Common myeloid progenitor, CD34-positive (primary cell): ENCODE measurements around the gene TAGAP.
"Not testable (repeated sequence)": the region's sequence is repeated elsewhere in the genome, so short reads cannot be mapped to it uniquely, and the experiment has no call there.

Source experiments
- CTCF ChIA-PET: fragments of 350-600 bp; sonication (Branson Sonifier 250); formaldehyde crosslinking; loops from one replicate; lab custom pipeline; 2021; ENCODE audit warnings: antibody characterized with exemption; lab: Charles Lee
- POLR2A ChIA-PET: fragments of 350-600 bp; sonication (Branson Sonifier 250); formaldehyde crosslinking; loops from one replicate; lab custom pipeline; 2021; ENCODE audit warnings: antibody characterized with exemption; lab: Charles Lee
- DNase-seq, 3 donors: peaks; one replicate each; pipeline versions ENCODE4 v3.0.0 to v3.0.0-alpha.2; 2013
- H3K27ac ChIP-seq, 2 experiments: 1 replicate in 1 of 2; 2 replicates in 1 of 2; pipeline ENCODE4 v1.7.0; 2013; ENCODE audit warnings: inconsistent platforms in 2 of 2, low read length in 2 of 2, mild to moderate bottlenecking in 2 of 2, low read depth in 1 of 2, moderate library complexity in 1 of 2; ENCODE audit not compliant: severe bottlenecking in 2 of 2, insufficient read depth in 1 of 2, poor library complexity in 1 of 2
- H3K27me3 ChIP-seq, 5 experiments: replicated peaks in 2 of 5; 1 replicate in 3 of 5; 2 replicates in 2 of 5; pipeline versions ENCODE4 v1.6.1 to v1.7.0; 2013; ENCODE audit warnings: low read length in 4 of 5, mild to moderate bottlenecking in 2 of 5, moderate library complexity in 2 of 5, inconsistent platforms in 1 of 5; ENCODE audit not compliant: insufficient read depth in 5 of 5, control insufficient read depth in 4 of 5
- H3K36me3 ChIP-seq, 4 experiments: 1 replicate in 2 of 4; 2 replicates in 2 of 4; pipeline versions ENCODE4 v1.6.1 to v1.7.0; 2013; ENCODE audit warnings: low read length in 3 of 4, control low read depth in 1 of 4, mild to moderate bottlenecking in 1 of 4; ENCODE audit not compliant: control insufficient read depth in 4 of 4, insufficient read depth in 4 of 4
- H3K4me1 ChIP-seq, 4 experiments: 1 replicate in 3 of 4; 2 replicates in 1 of 4; pipeline versions ENCODE4 v1.6.1 to v1.7.1; 2013; ENCODE audit warnings: low read length in 3 of 4, mild to moderate bottlenecking in 3 of 4, control low read depth in 1 of 4, inconsistent platforms in 1 of 4, moderate library complexity in 1 of 4; ENCODE audit not compliant: control insufficient read depth in 4 of 4, insufficient read depth in 4 of 4; ENCODE audit errors: control extremely low read depth in 1 of 4
- H3K4me3 ChIP-seq, 7 experiments: 1 replicate in 4 of 7; 2 replicates in 3 of 7; pipeline versions ENCODE4 v1.5.1 to v1.7.0; 2013; ENCODE audit warnings: mild to moderate bottlenecking in 7 of 7, low read length in 6 of 7, moderate library complexity in 6 of 7, inconsistent platforms in 2 of 7, low read depth in 2 of 7, control low read depth in 1 of 7; ENCODE audit not compliant: insufficient read depth in 4 of 7, control insufficient read depth in 1 of 7; ENCODE audit errors: extremely low read depth in 1 of 7
- H3K9me3 ChIP-seq, 5 experiments: 1 replicate in 4 of 5; 2 replicates in 1 of 5; pipeline versions ENCODE4 v1.6.1 to v1.7.1; 2013; ENCODE audit warnings: low read length in 4 of 5, mild to moderate bottlenecking in 2 of 5, inconsistent platforms in 1 of 5, low read depth in 1 of 5, moderate library complexity in 1 of 5; ENCODE audit not compliant: control insufficient read depth in 4 of 5, insufficient read depth in 2 of 5; ENCODE audit errors: control extremely low read depth in 1 of 5
- WGBS: methylation state at CpG from one replicate; pipeline ENCODE4 v1.1.5; 2013; ENCODE audit not compliant: insufficient coverage; 5-methylcytosine and 5-hydroxymethylcytosine counted together

TAGAP gene

GRCh38 chr6:159010037-159010612 lies 34.7 kb downstream of the TAGAP start:
- H3K36me3 ChIP-seq, H3K4me3 ChIP-seq, POLR2A ChIA-PET, H3K9me3 ChIP-seq, H3K27ac ChIP-seq, H3K27me3 ChIP-seq: not testable (repeated sequence)
- CTCF ChIA-PET = interaction anchor here (0.6 to 22.2 kb wide), 9 partner anchors 8 to 786 kb away, joined by 3 to 426 read pairs (median 6); partner anchors contain the start of genes RSPH3 and TAGAP
- peak in 2 of 3 donors; percentile 16 to 24 for DNase-seq
- peaks cover 2 to 17% (median 9%) of the 10 kb centered on the region in 4 experiments for H3K4me1 ChIP-seq
- 64% methylated on average over 6 of the region's 7 CpGs for WGBS

DNA sequence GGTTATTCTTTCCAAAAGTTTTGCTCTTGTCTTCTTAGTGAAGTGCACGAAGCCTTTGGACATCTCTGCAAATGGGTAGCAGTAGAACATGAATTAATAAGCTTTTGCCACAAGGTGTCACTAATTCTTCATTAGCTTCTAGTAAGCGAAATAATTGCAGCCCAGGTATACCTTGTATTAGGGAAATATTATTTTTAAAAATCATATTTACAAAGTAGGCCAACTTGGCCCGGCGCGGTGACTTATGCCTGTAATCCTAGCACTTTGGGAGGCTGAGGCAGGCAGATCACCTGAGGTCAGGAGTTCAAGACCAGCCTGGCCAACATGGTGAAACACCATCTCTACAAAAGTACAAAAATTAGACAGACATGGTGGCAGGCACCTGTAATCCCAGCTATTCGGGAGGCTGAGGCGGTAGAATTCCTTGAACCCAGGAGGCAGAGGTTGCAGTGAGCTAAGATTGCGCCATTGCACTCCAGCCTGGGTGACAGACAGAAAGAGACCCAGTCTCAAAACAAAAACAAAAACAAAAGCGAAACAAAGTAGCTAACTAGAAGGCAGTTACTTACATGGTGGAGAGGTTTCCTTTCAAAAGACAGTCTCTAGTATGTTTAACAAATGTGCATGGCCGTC lies 36.0 kb downstream of the TAGAP start:
- no peaks in the 10 kb centered on the region for H3K36me3 ChIP-seq
- peak; percentile 61 to 73 (median 64) for DNase-seq
- CTCF ChIA-PET = interaction anchor here (0.5 to 22.2 kb wide), 19 partner anchors 9 to 317 kb away, joined by 3 to 426 read pairs (median 6); partner anchors contain the start of genes RSPH3 and TAGAP
- H3K27ac ChIP-seq = no peak overlapping the region
- peaks cover 2 to 15% (median 9%) of the 10 kb centered on the region in 4 experiments for H3K4me1 ChIP-seq
- H3K27me3 ChIP-seq = no peaks in the 10 kb centered on the region
- WGBS = 75% methylated on average over 9 of the region's 10 CpGs
- POLR2A ChIA-PET = interaction anchor here (0.6 to 1.4 kb wide), 3 partner anchors 31 to 126 kb away, joined by 3 to 6 read pairs (median 3); no protein-coding TSS in a partner anchor
- peak overlapping the region in 1 of 7 experiments; percentile 20 for H3K4me3 ChIP-seq
- H3K9me3 ChIP-seq = no peaks in the 10 kb centered on the region

DNA sequence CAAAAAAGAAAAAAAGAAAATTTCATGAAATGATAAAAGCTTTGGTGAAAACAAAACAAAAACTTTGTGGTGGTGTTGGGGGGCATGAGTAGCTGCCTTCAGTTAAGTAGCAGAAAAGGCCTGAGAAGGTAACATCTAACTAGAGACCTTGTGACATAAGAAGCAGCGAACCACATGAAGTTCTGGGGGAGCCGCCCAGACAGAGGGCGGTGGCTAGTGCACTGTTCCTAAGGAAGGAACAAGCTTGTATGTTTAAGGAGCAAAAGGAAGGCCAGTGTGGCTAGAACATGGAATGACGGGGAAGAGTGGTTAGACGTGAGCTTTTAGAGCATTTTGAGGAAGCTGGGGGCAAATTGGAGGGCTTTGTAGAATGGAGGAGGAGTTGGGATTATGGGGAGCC lies 37.3 kb downstream of the TAGAP start:
- H3K9me3 ChIP-seq = no peaks in the 10 kb centered on the region
- H3K27ac ChIP-seq = no peak overlapping the region
- POLR2A ChIA-PET = no interaction called here
- H3K36me3 ChIP-seq = no peaks in the 10 kb centered on the region
- WGBS = 92% methylated on average over 5 of the region's 5 CpGs
- no peak for DNase-seq
- H3K27me3 ChIP-seq = no peaks in the 10 kb centered on the region
- CTCF ChIA-PET = interaction anchor here (1.0 to 22.2 kb wide), 6 partner anchors 33 to 120 kb away, joined by 4 to 426 read pairs (median 66); partner anchors contain the start of gene TAGAP
- H3K4me1 ChIP-seq = peaks cover 2 to 12% (median 6%) of the 10 kb centered on the region in 4 experiments
- H3K4me3 ChIP-seq = no peak overlapping the region

- Histone ChIP-seq H3K27me3 (no peaks in the 10 kb centered on the region), H3K27ac (no peak overlapping the region), H3K4me1 (peaks cover 7 to 22% (median 14%) of the 10 kb centered on the region in 4 experiments), H3K4me3 (no peak overlapping the region), H3K36me3 (no peaks in the 10 kb centered on the region), H3K9me3 (no peaks in the 10 kb centered on the region)
- ChIA-PET POLR2A (interaction anchor here (0.6 kb wide), 1 partner anchor 46 kb away, joined by 4 read pairs; no protein-coding TSS in a partner anchor), CTCF (interaction anchor here (0.7 to 22.2 kb wide), 5 partner anchors 22 to 605 kb away, joined by 3 to 426 read pairs (median 126); partner anchors contain the start of gene TAGAP)
- DNase-seq = no peak
- WGBS = 97% methylated on average over 5 of the region's 5 CpGs
Measured at GRCh38 chr6:159005436-159005835, 39.4 kb downstream of the TAGAP start.

- Histone ChIP-seq H3K4me1 (peaks cover 7 to 25% (median 16%) of the 10 kb centered on the region in 4 experiments), H3K9me3 (no peaks in the 10 kb centered on the region), H3K36me3 (no peaks in the 10 kb centered on the region), H3K4me3 (no peak overlapping the region), H3K27me3 (no peaks in the 10 kb centered on the region), H3K27ac (no peak overlapping the region)
- ChIA-PET POLR2A (no interaction called here), CTCF (interaction anchor here (11.0 to 22.2 kb wide), 3 partner anchors 36 to 123 kb away, joined by 126 to 426 read pairs (median 230); partner anchors contain the start of gene TAGAP)
- WGBS = 79% methylated on average over 3 of the region's 3 CpGs
- peak in 2 of 3 donors; percentile 9 to 19 for DNase-seq
Measured at GRCh38 chr6:159004592-159004991, 40.2 kb downstream of the TAGAP start.

DNA sequence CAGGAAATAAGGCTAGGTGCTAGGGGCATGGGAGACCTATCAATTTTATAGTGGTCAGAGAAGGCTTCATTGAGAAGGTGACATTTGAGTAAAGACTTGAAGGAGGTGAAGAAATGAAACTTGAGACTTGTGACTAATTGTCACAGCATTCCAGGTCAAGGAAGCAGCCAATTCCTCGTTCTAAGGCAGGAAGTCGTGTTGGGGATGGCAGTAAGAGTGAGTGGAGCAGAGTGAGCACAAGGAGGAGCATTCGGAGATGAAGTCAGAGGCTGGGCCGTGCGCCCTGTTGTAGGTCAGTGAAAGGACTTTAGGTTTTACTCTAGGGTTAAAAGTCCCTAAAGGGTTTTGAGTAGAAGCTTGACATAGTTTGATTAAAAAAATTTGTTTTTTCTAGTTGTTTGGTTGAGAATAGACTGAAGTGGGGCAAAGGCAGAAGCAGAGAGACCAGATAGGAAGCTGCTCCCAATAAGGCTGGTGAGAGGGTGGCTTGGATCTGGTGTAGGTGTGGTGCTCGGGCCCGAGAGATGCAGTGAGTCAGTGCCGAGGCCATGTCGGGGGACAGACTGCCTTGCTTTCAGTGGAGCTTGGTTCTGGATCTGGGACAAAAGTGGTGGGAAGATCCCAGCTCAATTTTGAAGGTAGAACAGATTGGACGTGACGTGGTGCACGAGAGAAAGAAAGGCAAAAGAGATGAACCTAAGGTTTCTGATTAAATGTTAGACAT lies 42.2 kb downstream of the TAGAP start:
- H3K4me3 ChIP-seq = no peak overlapping the region
- ChIA-PET POLR2A (no interaction called here), CTCF (interaction anchor here (1.0 to 22.2 kb wide), 5 partner anchors 9 to 125 kb away, joined by 3 to 426 read pairs (median 5); partner anchors contain the start of gene TAGAP)
- no peaks in the 10 kb centered on the region for H3K9me3 ChIP-seq
- DNase-seq = no peak
- H3K27me3 ChIP-seq = no peaks in the 10 kb centered on the region
- peaks cover 4 to 27% (median 20%) of the 10 kb centered on the region in 4 experiments for H3K4me1 ChIP-seq
- WGBS = 95% methylated on average over 9 of the region's 12 CpGs
- H3K27ac ChIP-seq = no peak overlapping the region
- H3K36me3 ChIP-seq = no peaks in the 10 kb centered on the region
